GM18951 (cell line): Measurements from ENCODE around the gene DLG1.
"Not testable (repeated sequence)": the region's sequence is repeated elsewhere in the genome, so short reads cannot be mapped to it uniquely, and the experiment has no call there.

Experiments
- POLR2A ChIP-seq: IDR thresholded peaks from 4 replicates; pipeline ENCODE4 v1.6.1; 2011; ENCODE audit warnings: mild to moderate bottlenecking; ENCODE audit not compliant: insufficient read length, insufficient read depth; ENCODE audit errors: extremely low read depth
- in situ Hi-C: fragments of 300-500 bp; cut with MboI; formaldehyde crosslinking; loops from one replicate; pipeline ENCODE4 v1.12.0; 2022; ENCODE audit warnings: low sequenced_read_pairs, mixed read lengths, inconsistent platforms; ENCODE audit not compliant: unreplicated experiment

DLG1 gene

GRCh38 chr3:197292648-197293047 lies 5.8 kb downstream of the DLG1 start:
- TF ChIP-seq POLR2A, result no peak
- in situ Hi-C loops, result no loop called here

GRCh38 chr3:197292083-197292646 lies 6.2 kb downstream of the DLG1 start:
- in situ Hi-C loops, result no loop called here
- TF ChIP-seq POLR2A, result no peak

DNA sequence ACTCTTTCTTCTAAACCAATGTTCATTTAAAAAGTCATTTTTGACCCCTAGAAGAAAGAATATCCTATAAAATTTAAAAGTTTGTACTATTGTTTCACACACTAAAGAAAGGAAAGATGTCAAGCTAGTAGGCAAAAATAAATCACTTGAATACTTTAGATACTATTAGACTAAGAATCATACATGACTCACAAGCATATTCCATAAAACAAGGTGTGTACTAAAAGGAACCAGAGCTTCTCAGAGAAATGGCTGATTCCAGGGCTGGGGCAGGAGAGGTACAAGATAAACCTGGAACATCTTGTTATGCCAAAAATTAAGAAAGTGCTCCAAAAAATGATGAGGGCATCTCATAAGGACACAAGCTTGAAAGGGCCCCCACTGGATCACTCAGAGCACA lies 8.7 kb downstream of the DLG1 start:
- no peak for TF ChIP-seq POLR2A
- in situ Hi-C loops, result no loop called here

- in situ Hi-C loops, result no loop called here
- no peak for TF ChIP-seq POLR2A
These were observed 11.7 kb downstream of the DLG1 start for GRCh38 chr3:197286678-197287077.

DNA sequence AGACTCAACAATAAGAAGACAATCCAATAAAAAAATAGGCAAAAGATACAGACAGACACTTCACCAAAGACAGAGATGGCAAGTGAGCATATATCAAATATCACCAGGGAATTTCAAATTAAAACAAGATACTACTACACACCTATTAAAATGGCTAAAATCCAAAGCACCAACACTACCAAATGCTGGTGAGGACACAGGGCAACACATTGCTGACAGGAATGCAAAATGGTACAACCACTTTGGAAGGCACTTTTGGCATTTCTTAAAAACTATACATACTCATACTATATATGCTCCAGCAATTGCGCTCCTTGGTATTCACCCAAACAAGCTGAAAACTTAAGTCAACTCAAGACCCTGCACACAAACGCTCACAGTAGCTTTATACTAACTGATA lies 12.9 kb downstream of the DLG1 start:
- in situ Hi-C loops, result no loop called here
- no peak for TF ChIP-seq POLR2A

DNA sequence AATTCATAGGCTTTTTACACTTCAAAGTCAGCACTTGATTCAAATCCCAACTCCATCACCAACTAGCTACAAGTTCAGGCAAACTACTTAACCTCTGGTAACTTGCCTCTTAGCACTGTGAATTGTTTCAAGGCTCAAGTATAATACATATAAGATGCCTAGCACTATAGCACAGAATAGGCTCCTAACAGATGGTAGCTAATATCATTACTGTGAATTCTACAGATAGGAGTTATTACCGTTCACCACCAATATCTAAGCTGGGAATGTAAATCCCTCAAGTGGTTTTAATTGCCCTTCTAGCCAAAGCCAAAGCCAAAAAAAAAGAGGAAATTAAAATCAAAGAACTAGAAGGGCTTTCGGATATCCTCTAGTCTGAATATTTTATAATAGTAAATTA lies 15.4 kb downstream of the DLG1 start:
- in situ Hi-C loops, result no loop called here
- no peak for TF ChIP-seq POLR2A

DNA sequence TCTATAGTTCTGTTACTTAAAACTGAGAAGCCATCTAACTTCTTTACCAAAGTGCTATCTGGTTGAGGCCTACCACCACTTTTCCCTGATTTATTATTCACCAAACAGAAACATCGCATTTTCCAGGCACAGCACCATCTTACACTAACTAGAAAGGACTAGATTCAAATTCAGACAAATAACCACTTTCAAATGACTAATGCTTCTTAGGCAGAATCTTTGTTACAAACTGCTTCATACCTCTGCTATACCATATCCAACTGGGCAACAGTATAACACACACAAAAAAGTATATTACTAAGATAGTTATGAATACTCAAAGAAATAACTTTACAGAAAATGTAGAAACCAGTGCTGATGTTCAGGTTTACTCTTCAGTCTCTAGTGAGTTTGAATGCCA lies 16.6 kb downstream of the DLG1 start:
- in situ Hi-C loops, result no loop called here

DNA sequence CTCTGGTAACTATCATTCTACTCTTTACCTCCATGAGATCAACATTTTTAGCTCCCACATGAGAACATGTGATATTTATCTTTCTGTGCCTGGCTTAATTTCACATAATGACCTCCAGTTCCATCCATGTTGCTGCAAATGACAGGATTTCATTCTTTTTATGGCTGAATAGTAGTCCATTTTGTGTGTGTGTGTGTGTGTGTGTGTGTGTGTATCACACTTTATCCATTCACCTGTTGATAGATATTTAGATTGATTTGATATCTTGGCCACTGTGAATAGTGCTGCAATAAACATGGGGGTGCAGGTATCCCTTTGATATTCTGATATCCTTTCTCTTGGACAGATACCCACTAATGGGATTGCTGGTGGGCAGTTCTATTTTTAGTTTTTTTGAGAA lies 18.3 kb downstream of the DLG1 start:
- in situ Hi-C loops, result no loop called here
- TF ChIP-seq POLR2A, result no peak

More for the DNA sequence above, 16.6 kb downstream of the DLG1 start:
- TF ChIP-seq POLR2A, result no peak

DNA sequence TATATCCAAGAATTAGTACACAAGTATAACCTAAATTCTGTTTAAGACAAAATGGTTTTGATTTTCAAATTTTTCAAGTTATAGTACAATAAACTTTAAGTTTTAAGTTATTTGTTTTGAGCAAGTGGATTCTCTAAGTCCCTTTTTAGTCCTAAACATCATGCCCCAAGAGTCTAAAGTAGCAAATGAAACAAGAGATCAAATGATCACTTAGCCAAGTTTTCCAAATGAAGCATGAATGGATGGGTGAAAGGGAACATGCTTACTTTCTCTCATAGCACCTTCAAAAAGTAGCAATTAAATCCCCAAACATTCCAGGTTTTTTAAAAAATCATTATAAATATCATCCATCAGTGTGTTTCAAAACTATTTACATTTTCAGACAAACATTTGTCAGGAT lies 19.5 kb downstream of the DLG1 start:
- TF ChIP-seq POLR2A, result no peak
- in situ Hi-C loops, result no loop called here

- in situ Hi-C loops, result not testable (repeated sequence)
These were observed 21.6 kb downstream of the DLG1 start for GRCh38 chr3:197276808-197277207.

DNA sequence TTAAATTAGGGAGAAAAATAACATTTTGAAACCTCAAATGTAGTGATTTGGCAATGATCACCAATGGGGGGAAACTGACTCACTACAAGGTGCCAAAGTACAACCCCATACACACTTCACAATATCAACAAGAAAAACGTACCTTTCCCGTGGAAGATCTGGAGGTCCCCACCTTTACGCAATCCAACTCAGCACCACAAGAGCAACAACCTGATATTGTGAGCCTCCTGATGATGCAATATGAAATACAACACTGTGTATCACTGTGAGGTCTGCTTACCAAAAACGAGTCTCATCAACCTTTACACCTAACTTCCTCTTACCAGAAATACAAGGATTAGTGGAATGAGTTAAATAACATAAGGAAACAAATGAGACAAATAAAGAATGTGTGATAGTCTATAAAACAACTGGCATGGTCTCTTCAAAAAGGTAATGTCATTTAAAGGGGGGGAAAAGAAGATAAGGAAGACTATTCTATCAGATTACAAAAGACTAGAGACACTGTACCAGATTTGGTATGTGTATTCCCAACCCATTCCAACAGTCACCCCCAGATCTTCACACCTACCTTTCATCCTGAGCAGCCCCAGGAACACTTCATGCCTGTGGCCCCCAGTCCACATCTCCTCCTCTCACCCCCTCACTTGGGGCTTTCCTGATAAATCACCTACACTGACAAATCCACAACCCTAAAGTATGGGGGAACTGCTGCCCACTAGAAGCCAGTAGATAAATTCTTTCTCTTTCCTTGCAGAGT lies 27.7 kb downstream of the DLG1 start:
- TF ChIP-seq POLR2A, result no peak
- in situ Hi-C loops, result loop anchor here (25.0 kb wide), 1 partner anchor 242 kb away; no protein-coding TSS in a partner anchor

DNA sequence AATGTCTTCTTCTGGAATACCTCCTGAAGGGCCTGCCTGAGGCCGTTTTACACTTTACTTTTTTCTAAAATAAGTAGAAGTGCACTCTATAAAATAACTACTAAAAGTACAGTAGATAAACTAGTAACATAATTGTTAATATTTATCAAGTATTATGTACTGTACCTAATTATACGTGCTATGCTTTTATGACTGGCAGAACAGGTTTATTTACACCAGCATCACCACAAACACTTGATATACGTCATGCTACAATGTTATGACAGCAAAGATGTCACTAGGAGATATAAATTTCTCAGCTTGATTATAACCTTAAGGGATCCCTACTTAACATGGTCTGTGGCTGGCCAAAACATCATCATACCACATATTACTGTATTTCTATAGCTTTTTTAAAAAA lies 29.4 kb downstream of the DLG1 start:
- in situ Hi-C loops, result loop anchor here (25.0 kb wide), 1 partner anchor 243 kb away; no protein-coding TSS in a partner anchor
- TF ChIP-seq POLR2A, result no peak

GRCh38 chr3:197268294-197268693 lies 30.1 kb downstream of the DLG1 start:
- in situ Hi-C loops, result loop anchor here (25.0 kb wide), 1 partner anchor 244 kb away; no protein-coding TSS in a partner anchor
- no peak for TF ChIP-seq POLR2A

DNA sequence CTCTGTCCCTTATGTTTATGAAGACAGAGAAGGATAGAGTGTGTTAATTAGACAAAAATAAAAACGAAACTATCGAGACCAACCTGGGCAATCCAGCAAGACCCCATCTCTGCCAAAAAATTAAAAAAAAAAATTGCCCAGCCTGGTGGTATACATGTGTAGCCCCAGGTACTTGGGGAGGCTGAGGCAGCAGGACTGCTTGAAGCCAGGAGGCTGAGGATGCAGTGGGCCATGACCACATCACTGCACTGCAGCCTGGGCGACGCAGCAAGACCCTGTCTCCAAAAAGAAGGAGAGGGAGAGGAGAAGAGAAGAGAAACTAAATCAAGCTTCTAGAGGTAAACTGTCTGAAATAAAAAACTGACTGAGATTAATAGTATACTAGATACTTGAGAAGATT lies 32.1 kb downstream of the DLG1 start:
- in situ Hi-C loops, result loop anchor here (25.0 kb wide), 1 partner anchor 246 kb away; no protein-coding TSS in a partner anchor
- TF ChIP-seq POLR2A, result no peak

DNA sequence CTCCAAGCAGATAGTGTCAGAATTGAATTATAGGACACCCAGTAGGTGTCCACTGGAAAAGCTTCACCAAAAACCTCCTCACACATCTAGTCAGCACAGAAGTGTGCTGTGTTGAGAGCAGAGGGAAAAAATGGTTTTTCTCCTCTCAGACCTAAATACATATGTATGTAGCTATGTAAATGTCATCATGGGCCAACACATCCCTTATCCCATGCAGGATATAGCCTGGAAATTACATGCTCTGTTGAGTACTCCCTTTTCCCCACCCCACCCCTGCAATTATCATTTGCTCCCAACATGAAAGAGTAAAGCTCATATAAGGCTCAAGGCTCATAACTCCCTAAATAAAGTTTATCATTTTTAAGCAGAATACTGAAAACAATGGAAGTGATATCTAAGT lies 35.7 kb downstream of the DLG1 start:
- in situ Hi-C loops, result loop anchor here (25.0 kb wide), 1 partner anchor 250 kb away; no protein-coding TSS in a partner anchor
- no peak for TF ChIP-seq POLR2A

DNA sequence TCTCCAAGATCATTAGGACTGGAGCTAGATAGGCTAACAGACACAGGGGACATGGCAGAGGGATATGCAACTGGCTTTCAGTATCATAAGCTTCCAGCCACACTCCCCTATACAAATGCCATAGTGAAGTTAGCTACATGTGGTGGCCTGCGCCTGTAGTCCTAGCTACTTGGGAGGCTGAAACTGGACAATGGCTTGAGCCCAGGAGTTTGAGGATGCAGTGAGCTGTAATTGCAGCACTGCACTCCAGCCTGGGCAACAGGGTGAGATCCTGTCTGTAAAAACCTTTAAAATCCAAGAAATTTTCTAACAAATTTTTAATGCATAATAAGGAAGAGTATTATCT lies 37.3 kb downstream of the DLG1 start:
- no peak for TF ChIP-seq POLR2A
- in situ Hi-C loops, result loop anchor here (25.0 kb wide), 1 partner anchor 251 kb away; no protein-coding TSS in a partner anchor
